Adrenal gland (tissue), 5 donors: ENCODE data around the gene KAZN.

ENCODE experiments used
- POLR2A ChIP-seq, 2 donors: fragments of 450-650 bp; IDR thresholded peaks; one replicate each; pipeline ENCODE4 v1.6.1; 2017; ENCODE audit warnings: antibody characterized with exemption in 2 of 2, mild to moderate bottlenecking in 2 of 2, moderate library complexity in 1 of 2
- TF ChIP-seq, protein P1 (sequence below), 6 experiments: fragments of 450-650 bp in 4 of 6; fragments of 200-600 bp in 2 of 6; sonication (generic) in 1 of 6; IDR thresholded peaks; 1 replicate in 5 of 6; 2 replicates in 1 of 6; pipeline versions ENCODE4 v1.5.1 to v1.8.0; 2016 to 2021; ENCODE audit warnings: antibody characterized with exemption in 6 of 6, mild to moderate bottlenecking in 2 of 6, moderate library complexity in 1 of 6
- donor health status: DM: no; HTN: no; CAD: no.

DNA sequence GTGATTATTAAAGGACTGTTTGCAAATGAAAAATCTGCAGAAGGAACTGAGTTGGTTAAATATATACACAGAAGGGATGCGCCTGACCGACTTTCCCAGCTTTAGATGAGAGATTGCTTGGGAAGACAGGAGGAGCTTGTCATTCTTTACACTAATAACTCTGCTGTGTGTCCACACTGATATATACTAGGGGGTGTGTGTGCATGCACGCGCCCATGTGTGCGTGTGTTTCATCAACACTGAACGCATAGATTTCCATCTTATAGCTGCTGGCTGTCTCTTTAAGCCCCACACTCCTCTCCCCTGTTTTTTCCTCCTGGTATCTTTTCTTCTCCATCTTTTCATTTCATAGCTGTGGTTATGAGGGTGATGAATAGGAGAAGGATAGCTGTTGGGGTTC lies 6.9 kb upstream of the KAZN start:
- TF ChIP-seq, protein P1, sequence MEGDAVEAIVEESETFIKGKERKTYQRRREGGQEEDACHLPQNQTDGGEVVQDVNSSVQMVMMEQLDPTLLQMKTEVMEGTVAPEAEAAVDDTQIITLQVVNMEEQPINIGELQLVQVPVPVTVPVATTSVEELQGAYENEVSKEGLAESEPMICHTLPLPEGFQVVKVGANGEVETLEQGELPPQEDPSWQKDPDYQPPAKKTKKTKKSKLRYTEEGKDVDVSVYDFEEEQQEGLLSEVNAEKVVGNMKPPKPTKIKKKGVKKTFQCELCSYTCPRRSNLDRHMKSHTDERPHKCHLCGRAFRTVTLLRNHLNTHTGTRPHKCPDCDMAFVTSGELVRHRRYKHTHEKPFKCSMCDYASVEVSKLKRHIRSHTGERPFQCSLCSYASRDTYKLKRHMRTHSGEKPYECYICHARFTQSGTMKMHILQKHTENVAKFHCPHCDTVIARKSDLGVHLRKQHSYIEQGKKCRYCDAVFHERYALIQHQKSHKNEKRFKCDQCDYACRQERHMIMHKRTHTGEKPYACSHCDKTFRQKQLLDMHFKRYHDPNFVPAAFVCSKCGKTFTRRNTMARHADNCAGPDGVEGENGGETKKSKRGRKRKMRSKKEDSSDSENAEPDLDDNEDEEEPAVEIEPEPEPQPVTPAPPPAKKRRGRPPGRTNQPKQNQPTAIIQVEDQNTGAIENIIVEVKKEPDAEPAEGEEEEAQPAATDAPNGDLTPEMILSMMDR (IDR thresholded peaks at IDR 0.05), result no peak
- TF ChIP-seq POLR2A (IDR thresholded peaks at IDR 0.05), result no peak
